TTC549 (cell line): ENCODE measurements around the gene ATP4A.

Experiments used
- FAIRE-seq: peaks from 2 replicates; lab custom pipeline; 2012; peaks lifted over from hg19 to GRCh38; lab: Jason Lieb, UNC

The ATP4A gene

DNA sequence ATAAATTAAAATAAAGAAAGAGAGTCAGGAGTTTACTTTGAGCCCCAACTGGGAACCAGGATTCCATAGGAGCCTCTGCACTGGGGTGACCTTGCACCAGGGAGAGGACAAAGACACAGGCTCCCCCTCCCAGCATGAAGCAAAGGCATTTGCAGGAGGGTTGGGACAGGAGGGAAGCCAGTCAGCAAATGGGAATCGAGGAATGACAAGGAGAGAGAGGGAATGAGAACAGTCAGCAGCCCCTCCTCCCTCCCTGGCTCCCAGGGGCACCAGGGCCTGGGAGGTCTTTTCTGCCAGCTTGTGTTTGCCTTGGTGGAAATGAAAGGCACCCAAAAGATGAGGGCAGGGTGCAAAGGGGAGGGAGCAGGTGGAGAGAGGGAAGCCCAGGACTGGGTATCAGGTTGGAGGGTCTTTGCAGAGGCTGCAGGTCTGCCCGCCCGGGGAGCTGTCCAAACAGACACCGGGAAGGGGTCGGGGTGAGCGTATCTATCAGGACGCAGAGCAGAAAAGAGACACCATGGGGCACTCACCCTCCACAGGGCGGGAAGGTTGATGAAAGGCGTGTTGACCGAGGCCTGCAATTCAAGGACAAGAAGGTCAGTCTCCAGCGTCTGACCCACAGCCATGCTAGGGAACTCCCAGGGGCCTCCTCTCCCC is 39.1 kb downstream of the ATP4A start:
- no peak for FAIRE-seq

- no peak for FAIRE-seq
Observed at GRCh38 chr19:35522745-35523327, 40.6 kb downstream of the ATP4A start.

DNA sequence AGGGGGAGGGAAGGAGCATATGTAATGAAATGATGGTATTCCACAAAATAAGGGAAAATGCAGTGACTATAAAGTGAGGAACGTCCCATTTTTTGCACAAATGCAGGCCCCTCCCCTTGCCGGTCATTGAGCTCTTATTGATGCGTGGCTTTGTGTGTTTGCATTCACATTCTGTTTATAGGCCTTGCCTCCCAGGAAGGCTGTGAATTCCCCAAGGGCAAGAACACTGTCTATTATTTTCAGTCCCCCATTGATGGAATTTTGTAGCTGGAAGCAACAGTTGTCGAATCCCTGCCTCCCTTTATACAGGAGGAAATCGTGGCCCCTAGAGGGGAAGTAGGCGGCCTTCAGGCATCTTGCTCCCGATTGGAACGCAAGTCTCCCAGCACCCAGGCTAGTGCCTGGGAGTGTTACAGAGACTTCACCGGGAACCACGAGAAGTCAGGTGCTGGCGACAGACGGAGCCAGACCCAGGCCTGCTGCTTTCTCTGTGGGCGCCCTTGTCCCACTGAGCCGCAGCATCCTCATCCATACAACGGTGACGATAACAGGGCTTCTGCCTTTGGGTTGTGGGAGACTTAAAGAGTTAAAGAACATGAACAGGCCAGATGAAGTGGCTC is 42.2 kb downstream of the ATP4A start:
- FAIRE-seq: no peak

GRCh38 chr19:35519291-35519690 is 44.2 kb downstream of the ATP4A start:
- no peak for FAIRE-seq

DNA sequence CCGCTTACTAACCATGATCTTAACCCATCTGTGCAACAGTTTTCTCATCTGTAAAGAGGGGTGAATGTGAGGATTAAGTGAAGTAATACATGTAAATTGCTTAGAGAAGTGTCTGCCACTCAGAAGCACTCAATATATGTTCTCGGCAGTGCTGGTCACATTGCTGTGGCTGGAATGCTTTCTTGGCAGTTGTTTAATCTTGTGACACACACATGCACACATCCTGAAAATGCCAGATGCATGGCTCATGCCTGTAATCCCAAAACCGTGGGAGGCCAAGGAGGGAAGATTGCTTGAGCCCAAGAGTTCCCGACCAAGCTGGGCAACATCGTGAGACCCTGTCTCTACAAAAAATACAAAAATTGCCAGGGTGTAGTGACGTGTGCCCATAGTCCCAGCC is 45.1 kb downstream of the ATP4A start:
- FAIRE-seq: no peak

- FAIRE-seq: no peak
Observed at GRCh38 chr19:35517342-35517741, 46.1 kb downstream of the ATP4A start.

DNA sequence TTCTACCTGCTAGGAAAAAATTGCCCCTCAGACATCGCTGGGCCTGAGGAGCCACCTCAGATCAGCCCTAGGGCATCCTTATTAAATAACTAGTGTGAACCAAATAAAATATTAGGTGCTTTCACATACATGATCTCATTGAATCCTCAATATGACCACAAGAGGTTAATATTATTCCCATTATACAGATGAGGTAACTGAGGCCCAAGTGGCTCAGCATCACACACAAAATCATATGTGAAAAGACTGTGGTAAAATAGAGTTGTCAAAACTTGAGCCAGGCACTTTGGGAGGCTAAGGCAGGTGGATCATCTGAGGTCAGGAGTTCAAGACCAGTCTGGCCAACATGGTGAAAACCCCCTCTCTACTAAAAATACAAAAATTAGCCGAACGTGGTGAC is 47.1 kb downstream of the ATP4A start:
- FAIRE-seq: no peak

DNA sequence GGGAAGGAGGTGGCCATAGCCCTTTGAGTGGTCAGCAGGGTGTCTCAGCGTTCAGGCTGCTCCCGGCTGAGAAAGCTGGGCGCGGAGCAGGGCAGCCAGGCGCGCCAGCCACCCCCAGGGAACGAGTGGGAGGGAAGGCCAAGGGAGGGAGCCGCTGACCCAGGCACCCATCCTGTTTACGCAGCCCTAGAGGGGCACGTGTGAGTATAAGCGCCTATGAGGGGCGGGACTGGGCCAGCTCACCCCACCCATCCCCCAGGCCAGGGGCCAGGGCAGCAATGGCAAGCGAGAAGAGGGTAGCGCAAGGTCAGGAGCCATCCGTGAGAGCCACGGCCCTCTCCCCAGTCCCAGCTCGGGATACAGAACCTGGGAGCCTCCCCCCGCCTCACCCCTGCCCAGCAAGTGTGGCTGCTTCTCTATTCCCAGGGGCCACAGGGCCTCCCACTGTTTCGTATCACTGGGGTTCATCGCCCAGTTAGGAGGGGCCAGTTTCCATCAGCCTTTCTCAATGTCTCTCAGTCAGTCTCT is 49.1 kb downstream of the ATP4A start:
- no peak for FAIRE-seq

DNA sequence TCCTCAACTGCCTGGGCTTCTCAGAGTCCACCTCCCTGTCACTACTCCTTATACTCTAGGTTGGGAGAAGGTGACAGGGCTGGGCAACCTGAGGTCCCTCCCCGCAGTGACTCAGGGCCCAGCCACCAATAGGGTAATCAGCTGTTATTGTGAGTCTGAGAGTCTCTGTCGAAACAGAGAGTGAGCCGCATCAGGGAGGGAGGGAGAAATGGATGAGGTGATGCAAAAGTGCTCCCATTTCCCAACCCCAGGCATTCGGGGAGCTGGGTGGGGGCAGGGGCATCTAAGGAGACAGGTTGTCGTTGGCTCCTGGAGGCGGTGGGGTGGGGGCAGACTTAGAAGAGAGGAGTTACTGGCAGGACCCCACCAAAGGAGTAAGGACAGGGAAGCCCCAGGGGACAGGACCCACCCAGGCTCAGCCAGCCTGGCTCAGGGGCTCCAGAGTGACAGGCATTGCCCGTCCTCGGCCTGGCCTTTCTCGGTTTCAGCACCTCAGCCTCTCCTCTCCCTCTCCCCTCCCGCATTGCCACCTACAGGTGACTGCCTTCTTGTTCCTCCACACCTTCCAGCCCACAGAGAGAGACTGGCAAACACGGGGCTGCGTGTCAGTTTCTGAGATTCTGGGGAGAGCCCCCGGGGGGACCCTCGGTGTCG is 49.7 kb downstream of the ATP4A start, which contains the start of gene DMKN:
TSS of gene DMKN (minus strand) at position 22 of the 654 bp plus-strand sequence. CDS start 174 bp downstream, outside the sequence.
- FAIRE-seq: no peak

DNA sequence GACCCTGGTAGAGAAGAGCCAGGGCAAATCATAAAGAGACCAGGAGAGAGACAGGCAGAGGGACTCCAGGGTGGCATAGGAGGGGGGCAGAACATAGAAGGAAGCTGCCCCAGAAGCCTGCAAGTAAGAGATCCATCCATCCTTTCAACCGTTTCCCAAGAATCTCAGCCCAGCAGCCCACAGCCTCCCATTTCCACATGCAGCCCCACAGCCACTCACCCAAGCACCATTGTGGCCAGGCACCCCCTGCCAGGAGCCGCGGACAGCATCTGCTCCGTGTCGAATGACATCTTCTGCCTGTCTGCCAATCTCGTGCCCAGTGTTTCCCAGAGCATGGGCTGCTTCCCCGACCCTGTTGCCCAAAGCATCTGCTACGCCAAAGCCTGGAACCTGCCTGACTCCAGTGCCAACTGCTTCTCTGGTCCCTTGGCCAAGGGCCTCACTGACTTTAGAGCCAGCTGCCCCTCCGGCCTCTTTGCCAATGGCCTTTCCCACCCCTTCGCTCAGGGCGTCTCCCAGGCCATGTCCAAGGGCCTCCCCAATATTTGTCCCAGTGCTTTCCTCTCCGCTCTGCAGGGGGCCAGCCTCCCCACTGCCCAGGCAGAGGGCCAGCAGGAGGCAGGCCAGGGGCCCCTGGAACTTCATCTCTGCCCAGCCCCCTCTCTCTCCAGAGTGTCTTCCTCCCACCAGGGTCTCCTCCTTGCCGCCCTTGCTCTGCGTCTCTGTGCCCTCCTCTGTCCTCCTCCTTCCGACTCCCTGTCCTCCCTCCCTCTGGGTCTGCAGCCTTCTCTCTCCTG is 50.4 kb downstream of the ATP4A start:
- FAIRE-seq: no peak

DNA sequence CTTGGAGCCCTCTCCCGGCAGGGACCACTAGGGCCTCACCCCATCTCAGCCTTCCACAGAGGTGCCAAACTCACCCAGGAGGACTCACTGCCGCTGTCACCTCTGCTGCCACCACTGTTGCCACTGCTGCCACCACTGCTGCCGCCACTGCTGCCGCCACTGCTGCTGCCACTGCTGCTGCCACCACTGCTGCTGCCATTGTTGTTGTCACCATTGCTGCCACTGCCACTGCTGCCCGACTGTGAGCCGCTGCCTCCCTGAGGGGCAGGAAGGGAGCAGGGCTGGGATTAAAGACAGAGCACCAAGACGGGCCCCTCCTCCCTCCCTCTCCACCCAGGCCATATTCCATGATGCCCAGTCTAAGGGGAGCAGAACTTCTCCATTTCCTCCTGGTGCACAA is 52.1 kb downstream of the ATP4A start:
- no peak for FAIRE-seq

GRCh38 chr19:35510626-35510964 is 52.9 kb downstream of the ATP4A start:
- FAIRE-seq: no peak

DNA sequence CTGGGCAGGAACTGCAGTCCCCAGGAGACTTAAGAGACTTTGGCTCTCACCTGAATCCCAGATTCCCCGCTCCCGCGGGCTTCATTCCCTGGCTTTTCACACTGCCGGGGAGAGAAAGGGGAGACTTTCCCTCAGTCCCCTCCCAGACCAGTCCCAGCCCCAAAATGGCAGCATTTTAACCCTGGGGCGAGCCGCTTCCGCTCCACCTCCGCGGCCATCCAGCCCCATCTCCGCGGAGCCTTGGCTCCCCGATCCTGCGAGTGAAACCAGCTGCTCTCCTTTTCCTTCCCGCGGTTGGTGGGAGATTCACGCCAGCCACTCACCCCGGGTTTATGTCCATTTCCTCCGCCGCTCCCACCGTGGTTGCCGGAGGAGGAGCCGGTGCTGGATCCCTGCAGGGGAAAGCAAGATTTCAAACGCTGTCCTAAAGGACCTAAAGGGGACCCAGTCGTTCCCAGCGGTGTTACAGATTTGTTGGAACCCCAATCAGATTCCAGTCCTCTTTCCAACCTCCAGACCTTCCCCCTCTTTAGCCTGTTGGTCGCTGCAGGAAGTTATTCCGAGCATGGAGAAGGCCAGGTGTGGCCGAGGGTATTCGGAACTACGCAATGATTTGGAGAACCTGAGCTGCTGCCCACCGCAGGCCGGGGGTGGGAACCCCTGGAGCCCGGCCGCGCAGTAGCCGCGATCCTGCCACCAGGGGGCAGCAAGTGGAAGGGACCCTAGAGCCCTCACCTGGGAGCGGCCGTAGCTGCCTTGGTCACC is 53.4 kb downstream of the ATP4A start:
- FAIRE-seq: no peak

DNA sequence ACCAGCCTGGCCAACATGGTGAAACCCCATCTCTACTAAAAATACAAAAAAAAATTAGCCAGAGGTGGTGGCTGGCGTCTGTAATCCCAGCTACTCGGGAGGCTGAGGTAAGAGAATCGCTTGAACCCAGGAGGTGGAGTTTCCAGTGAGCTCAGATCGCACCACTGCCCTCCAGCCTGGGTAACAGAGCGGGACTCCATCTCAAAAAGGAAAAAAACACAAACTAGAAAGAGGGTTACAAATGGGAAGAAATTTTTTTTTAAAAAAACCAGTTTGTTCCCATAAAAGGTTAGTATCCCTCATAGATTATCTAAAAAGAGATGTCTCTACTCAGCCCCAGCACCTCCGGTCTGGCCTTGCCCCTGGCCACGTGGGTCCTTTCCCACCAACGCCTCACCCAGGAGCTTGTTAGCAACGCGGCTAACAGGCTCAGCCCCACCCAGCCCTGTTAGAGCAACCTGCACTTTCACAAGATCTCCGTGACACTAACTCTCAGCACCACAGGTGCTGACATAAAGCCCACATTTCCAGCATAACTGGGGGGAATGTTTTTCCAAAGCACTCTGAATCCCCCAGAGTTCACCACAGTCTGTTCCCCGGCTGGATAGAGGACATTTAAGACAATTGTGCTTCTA is 54.3 kb downstream of the ATP4A start:
- FAIRE-seq: no peak

DNA sequence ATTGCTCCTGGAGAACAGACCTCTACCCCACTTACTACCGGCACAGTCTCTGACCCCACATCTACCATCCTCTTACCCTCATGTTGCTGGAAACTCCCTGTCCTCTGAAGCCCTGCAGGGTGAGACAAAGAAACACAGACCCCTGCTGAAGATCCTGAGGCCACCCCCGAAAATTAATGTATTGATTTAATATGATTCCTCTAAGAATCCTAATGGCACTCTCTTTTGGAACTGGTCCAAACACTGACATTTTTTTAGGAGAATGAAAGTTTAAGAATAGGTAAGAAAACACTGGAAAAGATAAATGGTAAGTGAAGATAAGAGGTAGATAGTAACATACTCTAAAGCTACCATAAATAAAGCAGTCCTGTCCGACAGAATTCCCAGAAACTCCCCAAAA is 55.3 kb downstream of the ATP4A start:
- no peak for FAIRE-seq

- no peak for FAIRE-seq
Observed at GRCh38 chr19:35507561-35507960, 55.9 kb downstream of the ATP4A start.

GRCh38 chr19:35506011-35506410 is 57.4 kb downstream of the ATP4A start:
- no peak for FAIRE-seq

DNA sequence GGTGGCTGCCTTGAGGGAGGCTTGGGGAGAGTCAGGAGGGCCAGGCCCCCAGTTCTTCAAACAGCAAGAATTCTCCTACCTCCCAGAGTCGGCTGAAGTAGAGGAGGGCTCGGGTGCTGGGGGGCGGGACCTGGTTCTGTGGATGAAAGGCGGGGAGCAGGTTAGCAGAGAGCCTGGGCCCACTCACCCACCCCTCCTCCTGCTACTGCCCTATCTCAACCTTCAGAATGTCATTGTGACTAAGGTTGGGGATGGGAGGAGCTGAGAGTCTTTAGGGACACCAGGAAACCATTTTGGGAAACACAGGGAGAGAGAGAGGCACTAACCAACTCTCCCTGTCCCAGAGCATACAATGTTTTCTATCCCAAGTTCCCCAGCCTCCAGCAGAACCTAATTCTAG is 60.7 kb downstream of the ATP4A start:
- FAIRE-seq: no peak

- FAIRE-seq: no peak
Observed at GRCh38 chr19:35501684-35502083, 61.8 kb downstream of the ATP4A start.

GRCh38 chr19:35500611-35501010 is 62.8 kb downstream of the ATP4A start:
- no peak for FAIRE-seq
